HEK293 (cell line): ENCODE results near the gene WDR70.

ENCODE experiments used
- HOXA7 ChIP-seq: sonication (generic); formaldehyde crosslinking; IDR thresholded peaks from 2 replicates; pipeline ENCODE4 v1.8.1; 2022; ENCODE audit warnings: missing genetic modification reagents, borderline replicate concordance
- HOXC10 ChIP-seq: sonication (generic); formaldehyde crosslinking; IDR thresholded peaks from 2 replicates; pipeline ENCODE4 v1.8.1; 2023; ENCODE audit warnings: mild to moderate bottlenecking, missing genetic modification reagents
- RBAK ChIP-seq: fragments of 450-650 bp; formaldehyde crosslinking; IDR thresholded peaks from 2 replicates; pipeline ENCODE4 v1.5.1; 2016; ENCODE audit warnings: missing biosample characterization, missing genetic modification characterization
- WT1 ChIP-seq: fragments of 450-650 bp; formaldehyde crosslinking; IDR thresholded peaks from 2 replicates; pipeline ENCODE4 v1.5.1; 2016; ENCODE audit warnings: missing biosample characterization, missing genetic modification characterization
- ZNF157 ChIP-seq: fragments of 450-650 bp; formaldehyde crosslinking; IDR thresholded peaks from 2 replicates; pipeline ENCODE4 v1.5.1; 2016; ENCODE audit warnings: missing biosample characterization, missing genetic modification characterization
- ZNF202 ChIP-seq: fragments of 450-650 bp; formaldehyde crosslinking; IDR thresholded peaks from 2 replicates; pipeline ENCODE4 v1.5.1; 2016; ENCODE audit warnings: missing biosample characterization, missing genetic modification characterization, borderline replicate concordance
- TF ChIP-seq, protein P1 (sequence below): fragments of 450-650 bp; formaldehyde crosslinking; IDR thresholded peaks from 2 replicates; pipeline ENCODE4 v1.5.1; 2016; ENCODE audit warnings: missing biosample characterization, missing genetic modification characterization

DNA sequence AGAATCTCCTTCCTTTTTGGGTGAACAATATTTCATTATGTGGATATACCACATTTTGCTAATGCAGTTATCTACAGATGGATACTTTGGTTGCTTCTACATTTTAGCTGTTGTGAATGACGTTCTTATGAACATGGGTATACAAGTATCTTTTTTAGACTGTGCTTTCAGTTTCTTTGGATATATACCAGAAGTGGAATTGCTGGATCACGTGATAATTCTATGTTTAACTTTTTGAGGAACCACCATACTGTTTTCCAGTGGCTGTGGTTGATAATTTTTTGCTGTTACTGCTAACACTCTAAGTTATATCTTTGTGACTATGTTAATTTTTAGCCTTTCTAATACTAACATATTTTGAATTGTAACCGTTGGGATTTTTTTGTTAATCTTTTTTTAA, 12.5 kb downstream of the WDR70 start:
- TF ChIP-seq, protein P1, sequence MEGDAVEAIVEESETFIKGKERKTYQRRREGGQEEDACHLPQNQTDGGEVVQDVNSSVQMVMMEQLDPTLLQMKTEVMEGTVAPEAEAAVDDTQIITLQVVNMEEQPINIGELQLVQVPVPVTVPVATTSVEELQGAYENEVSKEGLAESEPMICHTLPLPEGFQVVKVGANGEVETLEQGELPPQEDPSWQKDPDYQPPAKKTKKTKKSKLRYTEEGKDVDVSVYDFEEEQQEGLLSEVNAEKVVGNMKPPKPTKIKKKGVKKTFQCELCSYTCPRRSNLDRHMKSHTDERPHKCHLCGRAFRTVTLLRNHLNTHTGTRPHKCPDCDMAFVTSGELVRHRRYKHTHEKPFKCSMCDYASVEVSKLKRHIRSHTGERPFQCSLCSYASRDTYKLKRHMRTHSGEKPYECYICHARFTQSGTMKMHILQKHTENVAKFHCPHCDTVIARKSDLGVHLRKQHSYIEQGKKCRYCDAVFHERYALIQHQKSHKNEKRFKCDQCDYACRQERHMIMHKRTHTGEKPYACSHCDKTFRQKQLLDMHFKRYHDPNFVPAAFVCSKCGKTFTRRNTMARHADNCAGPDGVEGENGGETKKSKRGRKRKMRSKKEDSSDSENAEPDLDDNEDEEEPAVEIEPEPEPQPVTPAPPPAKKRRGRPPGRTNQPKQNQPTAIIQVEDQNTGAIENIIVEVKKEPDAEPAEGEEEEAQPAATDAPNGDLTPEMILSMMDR (tag by site-specific recombination), result no peak
- TF ChIP-seq WT1 (tag by site-specific recombination), result no peak
- no peak for TF ChIP-seq RBAK (tag by site-specific recombination)
- TF ChIP-seq ZNF157 (tag by site-specific recombination), result no peak
- TF ChIP-seq HOXA7, result no peak
- TF ChIP-seq ZNF202 (tag by site-specific recombination), result no peak
- TF ChIP-seq HOXC10, result no peak
